Smooth muscle cell (in vitro differentiated cells): ENCODE data around the gene AP3B2. TPM values are rescaled to one million over a fixed set of nuclear protein-coding genes. Genes with fewer than 3 reads are reported as not detected.

Experiments used
- DNase-seq: peaks from one replicate; lab custom pipeline; 2025; ENCODE audit not compliant: unreplicated experiment; lab: John Stamatoyannopoulos, UW
- H2AFZ ChIP-seq: fragments of 200-600 bp; sonication (generic); 2 replicates; pipeline ENCODE4 v1.6.0; 2016; ENCODE audit warnings: antibody characterized with exemption, low read depth, mild to moderate bottlenecking
- H3F3A ChIP-seq: fragments of 200-600 bp; sonication (generic); 2 replicates; pipeline ENCODE4 v1.6.0; 2017; ENCODE audit warnings: antibody characterized with exemption, low read depth
- H3K27ac ChIP-seq: fragments of 200-600 bp; sonication (generic); 2 replicates; pipeline ENCODE4 v1.5.1; 2016; ENCODE audit warnings: low read depth, mild to moderate bottlenecking
- H3K27me3 ChIP-seq: fragments of 200-600 bp; sonication (generic); 2 replicates; pipeline ENCODE4 v1.6.1; 2016; ENCODE audit warnings: low read depth, mild to moderate bottlenecking
- H3K36me3 ChIP-seq: fragments of 200-600 bp; sonication (generic); 2 replicates; pipeline ENCODE4 v1.5.1; 2016; ENCODE audit warnings: low read depth
- H3K4me1 ChIP-seq: fragments of 200-600 bp; sonication (generic); 2 replicates; pipeline ENCODE4 v1.5.1; 2016; ENCODE audit warnings: low read depth
- H3K4me2 ChIP-seq: fragments of 200-600 bp; sonication (generic); 2 replicates; pipeline ENCODE4 v1.6.0; 2016; ENCODE audit warnings: mild to moderate bottlenecking
- H3K4me3 ChIP-seq: fragments of 200-600 bp; sonication (generic); 2 replicates; pipeline ENCODE4 v1.5.1; 2016; ENCODE audit warnings: mild to moderate bottlenecking
- H3K79me2 ChIP-seq: fragments of 200-600 bp; sonication (generic); 2 replicates; pipeline ENCODE4 v1.6.0; 2016; ENCODE audit warnings: low read depth, mild to moderate bottlenecking
- H3K9ac ChIP-seq: fragments of 200-600 bp; sonication (generic); 2 replicates; pipeline ENCODE4 v1.6.0; 2016; ENCODE audit warnings: low read depth
- H3K9me3 ChIP-seq: fragments of 200-600 bp; sonication (generic); replicated peaks from 2 replicates; pipeline ENCODE4 v1.5.1; 2016; ENCODE audit warnings: low read depth
- H4K20me1 ChIP-seq: fragments of 200-600 bp; sonication (generic); 2 replicates; pipeline ENCODE4 v1.6.0; 2016; ENCODE audit warnings: low read depth
- WGBS: methylation state at CpG from one replicate; pipeline ENCODE4 v1.1.7; 2016; ENCODE audit warnings: low lambda C conversion rate; 5-methylcytosine and 5-hydroxymethylcytosine counted together
- polyA plus RNA-seq: library from polyadenylated mRNA; unstranded; fragments of >200 nt; fragmentation: Nextera tagmentation; extraction: Ambion mirVana; gene quantifications from 2 replicates; pipeline ENCODE4 v1.2.1, GENCODE V29; 2016
- total RNA-seq: library from RNA; depleted of rRNA; stranded (reverse); fragments of >200 nt; gene quantifications from 2 replicates; pipeline ENCODE4 v1.2.3, GENCODE V29; 2014
- TF ChIP-seq, protein P1 (sequence below): fragments of 200-600 bp; sonication (generic); IDR thresholded peaks from 2 replicates; pipeline ENCODE4 v1.5.1; 2017; ENCODE audit warnings: borderline replicate concordance, mild to moderate bottlenecking, antibody characterized with exemption; ENCODE audit not compliant: insufficient read depth, poor library complexity, severe bottlenecking

Gene AP3B2
- total and polyA plus RNA-seq, 2 experiments from 2014 or later = 0.66 to 1.6 TPM

DNA sequence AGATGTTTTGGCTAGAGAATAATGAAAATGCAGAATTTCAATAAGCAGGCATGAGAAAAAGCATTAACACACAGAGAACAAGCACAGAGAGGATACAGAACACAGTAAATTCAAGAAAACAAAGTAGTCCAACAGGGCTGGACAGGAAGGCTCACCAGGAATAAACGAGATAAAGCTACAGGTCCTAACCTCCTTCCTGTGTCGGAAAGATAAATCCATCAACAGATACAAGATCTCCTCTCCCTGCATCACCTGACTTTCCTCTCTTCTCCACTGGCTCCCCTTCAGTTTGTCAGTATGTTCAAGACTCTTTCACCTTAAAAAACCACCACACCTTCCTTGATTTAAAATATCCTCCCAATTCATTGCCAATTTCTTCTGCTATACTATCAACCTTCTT is 73.9 kb downstream of the AP3B2 start:
- no peak overlapping the region for H3K4me2 ChIP-seq
- no peak overlapping the region for H3K4me3 ChIP-seq
- H3K27me3 ChIP-seq = peaks cover 56% of the 10 kb centered on the region
- H3K36me3 ChIP-seq = no peaks in the 10 kb centered on the region
- no peaks in the 10 kb centered on the region for H3F3A ChIP-seq
- TF ChIP-seq, protein P1, sequence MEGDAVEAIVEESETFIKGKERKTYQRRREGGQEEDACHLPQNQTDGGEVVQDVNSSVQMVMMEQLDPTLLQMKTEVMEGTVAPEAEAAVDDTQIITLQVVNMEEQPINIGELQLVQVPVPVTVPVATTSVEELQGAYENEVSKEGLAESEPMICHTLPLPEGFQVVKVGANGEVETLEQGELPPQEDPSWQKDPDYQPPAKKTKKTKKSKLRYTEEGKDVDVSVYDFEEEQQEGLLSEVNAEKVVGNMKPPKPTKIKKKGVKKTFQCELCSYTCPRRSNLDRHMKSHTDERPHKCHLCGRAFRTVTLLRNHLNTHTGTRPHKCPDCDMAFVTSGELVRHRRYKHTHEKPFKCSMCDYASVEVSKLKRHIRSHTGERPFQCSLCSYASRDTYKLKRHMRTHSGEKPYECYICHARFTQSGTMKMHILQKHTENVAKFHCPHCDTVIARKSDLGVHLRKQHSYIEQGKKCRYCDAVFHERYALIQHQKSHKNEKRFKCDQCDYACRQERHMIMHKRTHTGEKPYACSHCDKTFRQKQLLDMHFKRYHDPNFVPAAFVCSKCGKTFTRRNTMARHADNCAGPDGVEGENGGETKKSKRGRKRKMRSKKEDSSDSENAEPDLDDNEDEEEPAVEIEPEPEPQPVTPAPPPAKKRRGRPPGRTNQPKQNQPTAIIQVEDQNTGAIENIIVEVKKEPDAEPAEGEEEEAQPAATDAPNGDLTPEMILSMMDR = no peak
- no peak overlapping the region for H3K9ac ChIP-seq
- no peak for DNase-seq
- no peak overlapping the region for H3K27ac ChIP-seq
- H2AFZ ChIP-seq = no peak overlapping the region
- no peaks in the 10 kb centered on the region for H3K9me3 ChIP-seq
- H3K79me2 ChIP-seq = no peaks in the 10 kb centered on the region
- 81% methylated on average over 2 of the region's 2 CpGs for whole genome bisulfite sequencing
- H4K20me1 ChIP-seq = no peaks in the 10 kb centered on the region
- no peaks in the 10 kb centered on the region for H3K4me1 ChIP-seq

DNA sequence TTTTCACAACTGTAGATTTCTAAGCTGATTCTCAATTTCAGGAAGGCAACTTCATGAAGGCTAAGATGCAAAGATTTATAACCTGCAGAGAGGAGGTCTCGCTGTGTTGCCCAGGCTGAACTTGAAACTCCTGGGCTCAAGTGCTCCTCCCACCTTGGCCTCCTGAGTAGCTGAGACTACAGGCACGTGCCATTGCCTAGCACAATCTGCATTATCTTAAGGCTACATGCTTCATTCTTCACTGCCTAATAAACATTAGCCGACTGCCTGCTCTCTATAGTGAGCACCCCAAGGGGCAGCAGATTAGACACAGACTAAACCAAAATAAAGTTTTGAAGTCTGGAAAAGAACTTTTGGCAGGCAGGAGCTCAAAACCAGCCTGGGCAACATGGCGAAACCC is 79.6 kb downstream of the AP3B2 start:
- no peaks in the 10 kb centered on the region for H3K27me3 ChIP-seq
- H3K4me3 ChIP-seq = no peak overlapping the region
- H3K79me2 ChIP-seq = no peaks in the 10 kb centered on the region
- no peak overlapping the region for H3K27ac ChIP-seq
- H3K36me3 ChIP-seq = no peaks in the 10 kb centered on the region
- TF ChIP-seq, protein P1 = no peak
- no peaks in the 10 kb centered on the region for H3K9me3 ChIP-seq
- no peaks in the 10 kb centered on the region for H4K20me1 ChIP-seq
- 74% methylated on average over 4 of the region's 4 CpGs for WGBS
- H3K9ac ChIP-seq = no peak overlapping the region
- no peak for DNase-seq
- H3K4me1 ChIP-seq = no peaks in the 10 kb centered on the region
- H3F3A ChIP-seq = no peaks in the 10 kb centered on the region
- no peak overlapping the region for H2AFZ ChIP-seq
- H3K4me2 ChIP-seq = no peak overlapping the region

DNA sequence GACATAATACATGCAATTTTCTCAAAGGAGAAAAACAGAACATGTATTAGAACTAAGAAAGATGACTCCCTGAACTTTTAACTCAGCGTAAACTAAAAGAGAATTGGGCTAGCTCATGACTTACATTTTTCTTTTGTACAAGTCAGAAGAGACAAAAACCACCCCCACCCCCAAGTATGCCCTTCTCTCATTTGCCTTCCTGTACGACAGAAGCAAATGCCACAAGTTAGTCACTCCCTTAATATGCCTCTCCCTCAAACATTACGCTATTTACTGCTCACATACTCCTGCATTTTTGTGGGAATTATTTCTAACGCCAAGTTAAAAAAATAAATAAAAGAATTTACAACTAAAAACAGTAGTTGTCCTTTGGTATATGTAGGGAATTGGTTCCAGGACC is 84.5 kb downstream of the AP3B2 start:
- Histone ChIP-seq H3K4me1 (no peaks in the 10 kb centered on the region), H3K36me3 (no peaks in the 10 kb centered on the region), H3K27ac (peak overlapping the region; percentile 37), H3K27me3 (no peaks in the 10 kb centered on the region), H4K20me1 (no peaks in the 10 kb centered on the region), H3K79me2 (no peaks in the 10 kb centered on the region), H3K9me3 (no peaks in the 10 kb centered on the region), H2AFZ (no peak overlapping the region), H3K4me2 (no peak overlapping the region), H3K9ac (no peak overlapping the region), H3F3A (no peaks in the 10 kb centered on the region), H3K4me3 (no peak overlapping the region)
- TF ChIP-seq, protein P1 = no peak
- WGBS = 60% methylated on average over 4 of the region's 4 CpGs
- DNase-seq = no peak

DNA sequence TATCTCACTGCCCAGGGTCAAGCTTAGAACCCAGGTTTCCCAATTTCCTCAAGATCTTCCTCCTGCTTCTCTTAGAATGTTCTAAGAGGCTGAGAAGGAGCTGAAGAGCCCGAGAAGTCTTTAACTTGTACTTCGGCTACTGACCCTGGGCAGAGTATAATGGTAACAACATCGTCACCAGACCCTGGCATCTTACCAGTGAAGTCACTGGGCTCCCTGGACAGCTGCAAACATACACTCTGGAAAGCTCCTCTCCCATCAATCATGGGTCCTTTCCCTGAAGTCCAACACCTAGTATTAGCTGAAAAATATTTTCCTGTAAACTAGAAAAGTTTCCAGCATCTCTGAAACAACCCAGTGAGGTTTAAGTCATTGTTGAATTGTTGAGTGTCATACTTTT is 85.2 kb downstream of the AP3B2 start:
- Histone ChIP-seq H3K9me3 (no peaks in the 10 kb centered on the region), H3K9ac (no peak overlapping the region), H3K4me1 (no peaks in the 10 kb centered on the region), H3F3A (no peaks in the 10 kb centered on the region), H3K4me3 (no peak overlapping the region), H2AFZ (no peak overlapping the region), H3K27ac (no peak overlapping the region), H4K20me1 (no peaks in the 10 kb centered on the region), H3K27me3 (no peaks in the 10 kb centered on the region), H3K36me3 (no peaks in the 10 kb centered on the region), H3K79me2 (no peaks in the 10 kb centered on the region), H3K4me2 (no peak overlapping the region)
- TF ChIP-seq, protein P1 = no peak
- 92% methylated on average over 3 of the region's 3 CpGs for WGBS
- DNase-seq = no peak
